Endothelial cell (in vitro differentiated cells): ENCODE data around the gene ABCC5. TPM values are rescaled to one million over a fixed set of nuclear protein-coding genes. Genes with fewer than 3 reads are reported as not detected.

Source experiments
- DNase-seq: peaks from one replicate; pipeline ENCODE4 v3.0.0; 2021; ENCODE audit warnings: low spot score
- H3K27ac Mint-ChIP-seq: one replicate; pipeline ENCODE4 v1.8.0; 2021; ENCODE audit warnings: mixed read lengths, inconsistent platforms; ENCODE audit not compliant: unreplicated experiment
- H3K27me3 Mint-ChIP-seq: one replicate; pipeline ENCODE4 v1.8.0; 2021; ENCODE audit warnings: mild to moderate bottlenecking, moderate library complexity, mixed read lengths, inconsistent platforms; ENCODE audit not compliant: unreplicated experiment
- H3K36me3 Mint-ChIP-seq: one replicate; pipeline ENCODE4 v1.8.0; 2021; ENCODE audit warnings: mild to moderate bottlenecking, low read depth, mixed read lengths, inconsistent platforms; ENCODE audit not compliant: unreplicated experiment
- H3K4me1 Mint-ChIP-seq: one replicate; pipeline ENCODE4 v1.8.0; 2021; ENCODE audit warnings: mild to moderate bottlenecking, mixed read lengths, inconsistent platforms; ENCODE audit not compliant: unreplicated experiment
- H3K4me3 Mint-ChIP-seq: one replicate; pipeline ENCODE4 v1.8.0; 2021; ENCODE audit warnings: mild to moderate bottlenecking, mixed read lengths, inconsistent platforms; ENCODE audit not compliant: unreplicated experiment
- H3K9me3 Mint-ChIP-seq: one replicate; pipeline ENCODE4 v1.8.0; 2021; ENCODE audit warnings: mixed read lengths, inconsistent platforms; ENCODE audit not compliant: unreplicated experiment
- CTCF ChIP-seq: fragments of 200-600 bp; sonication (generic); IDR thresholded peaks from one replicate; pipeline ENCODE4 v1.5.0; 2021; ENCODE audit warnings: antibody characterized with exemption; ENCODE audit not compliant: unreplicated experiment
- total RNA-seq: library from RNA; stranded (reverse); fragmentation: NEBNext Ultra II Directional; extraction: Animal tissue kit (Norgen Biotek cat#: 25700); gene quantifications from one replicate; pipeline ENCODE4 v1.2.1, GENCODE V29; 2021; ENCODE audit not compliant: unreplicated experiment

Gene ABCC5
- total RNA-seq, 1 donor from 2014 or later, result 45.9 TPM

- H3K27ac Mint-ChIP-seq, result no peak overlapping the region
- no peaks in the 10 kb centered on the region for H3K9me3 Mint-ChIP-seq
- H3K4me3 Mint-ChIP-seq, result no peak overlapping the region
- no peak for TF ChIP-seq CTCF
- DNase-seq, result no peak
- H3K36me3 Mint-ChIP-seq, result peaks cover 31% of the 10 kb centered on the region
- H3K27me3 Mint-ChIP-seq, result no peaks in the 10 kb centered on the region
- H3K4me1 Mint-ChIP-seq, result no peaks in the 10 kb centered on the region
Observed at GRCh38 chr3:183954875-183955274, 62.8 kb downstream of the ABCC5 start.

GRCh38 chr3:183953471-183954070, 64.1 kb downstream of the ABCC5 start:
- Mint-ChIP-seq H3K27ac (no peak overlapping the region), H3K4me3 (no peak overlapping the region)
- no peak for TF ChIP-seq CTCF

GRCh38 chr3:183951459-183951858, 66.2 kb downstream of the ABCC5 start:
- H3K27ac Mint-ChIP-seq, result no peak overlapping the region
- TF ChIP-seq CTCF, result no peak

More at GRCh38 chr3:183953471-183954070, 64.1 kb downstream of the ABCC5 start:
- Mint-ChIP-seq H3K36me3 (peaks cover 31% of the 10 kb centered on the region), H3K9me3 (no peaks in the 10 kb centered on the region), H3K27me3 (no peaks in the 10 kb centered on the region), H3K4me1 (no peaks in the 10 kb centered on the region)
- DNase-seq, result no peak

GRCh38 chr3:183949690-183950089, 68.0 kb downstream of the ABCC5 start:
- no peak for DNase-seq
- TF ChIP-seq CTCF, result no peak
- Mint-ChIP-seq H3K36me3 (peaks cover 40% of the 10 kb centered on the region), H3K4me3 (no peak overlapping the region), H3K27ac (no peak overlapping the region), H3K4me1 (peaks cover 5% of the 10 kb centered on the region), H3K27me3 (no peaks in the 10 kb centered on the region), H3K9me3 (no peaks in the 10 kb centered on the region)

More at GRCh38 chr3:183951459-183951858, 66.2 kb downstream of the ABCC5 start:
- H3K27me3 Mint-ChIP-seq, result no peaks in the 10 kb centered on the region
- peaks cover 36% of the 10 kb centered on the region for H3K36me3 Mint-ChIP-seq
- no peaks in the 10 kb centered on the region for H3K9me3 Mint-ChIP-seq
- DNase-seq, result no peak
- no peaks in the 10 kb centered on the region for H3K4me1 Mint-ChIP-seq
- H3K4me3 Mint-ChIP-seq, result no peak overlapping the region

- Mint-ChIP-seq H3K4me3 (no peak overlapping the region), H3K27ac (no peak overlapping the region), H3K36me3 (peaks cover 34% of the 10 kb centered on the region), H3K27me3 (peaks cover 2% of the 10 kb centered on the region), H3K9me3 (no peaks in the 10 kb centered on the region), H3K4me1 (peaks cover 20% of the 10 kb centered on the region)
- TF ChIP-seq CTCF, result no peak
- no peak for DNase-seq
Observed at GRCh38 chr3:183946037-183946436, 71.6 kb downstream of the ABCC5 start.
